Mesendoderm (in vitro differentiated cells): Measurements from ENCODE around the gene YIF1A.
"Not testable (repeated sequence)": the region's sequence is repeated elsewhere in the genome, so short reads cannot be mapped to it uniquely, and the experiment has no call there.

ENCODE experiments used
- DNase-seq: peaks from one replicate; pipeline ENCODE4 v3.0.0; 2013
- H2AK5ac ChIP-seq: 2 replicates; pipeline ENCODE4 v1.6.1; 2013; ENCODE audit warnings: low read length, inconsistent platforms
- H2BK120ac ChIP-seq: 2 replicates; pipeline ENCODE4 v1.6.1; 2013; ENCODE audit warnings: low read depth, mild to moderate bottlenecking, low read length, moderate library complexity, mixed read lengths
- H2BK15ac ChIP-seq: replicated peaks from 2 replicates; pipeline ENCODE4 v1.6.1; 2013; ENCODE audit warnings: low read depth, mild to moderate bottlenecking, moderate library complexity
- H2BK5ac ChIP-seq: 2 replicates; pipeline ENCODE4 v1.6.1; 2013; ENCODE audit warnings: low read length, inconsistent platforms
- H3K18ac ChIP-seq: 2 replicates; pipeline ENCODE4 v1.6.1; 2013; ENCODE audit warnings: mild to moderate bottlenecking, low read length, mixed read lengths
- H3K23ac ChIP-seq: one replicate; pipeline ENCODE4 v1.6.1; 2013; ENCODE audit warnings: low read length
- H3K27ac ChIP-seq: 2 replicates; pipeline ENCODE4 v1.5.1; 2013; ENCODE audit warnings: low read depth, mild to moderate bottlenecking, inconsistent platforms, low read length, moderate library complexity
- H3K27me3 ChIP-seq: 2 replicates; pipeline ENCODE4 v1.6.1; 2013; ENCODE audit warnings: low read length, control low read depth, mild to moderate bottlenecking, inconsistent platforms; ENCODE audit not compliant: insufficient read depth, poor library complexity
- H3K36me3 ChIP-seq: 2 replicates; pipeline ENCODE4 v1.6.1; 2013; ENCODE audit warnings: low read length, inconsistent platforms; ENCODE audit not compliant: control insufficient read depth, insufficient read depth
- H3K4ac ChIP-seq: one replicate; pipeline ENCODE4 v1.6.1; 2013; ENCODE audit warnings: low read depth, mild to moderate bottlenecking, low read length, moderate library complexity
- H3K4me1 ChIP-seq: 2 replicates; pipeline ENCODE4 v1.6.1; 2013; ENCODE audit warnings: low read depth, low read length, inconsistent platforms; ENCODE audit not compliant: control insufficient read depth
- H3K4me2 ChIP-seq: 2 replicates; pipeline ENCODE4 v1.6.1; 2013; ENCODE audit warnings: low read length
- H3K4me3 ChIP-seq: 2 replicates; pipeline ENCODE4 v1.5.1; 2013; ENCODE audit warnings: mild to moderate bottlenecking, low read length
- H3K56ac ChIP-seq: one replicate; pipeline ENCODE4 v1.6.1; 2013; ENCODE audit warnings: low read length
- H3K79me1 ChIP-seq: 2 replicates; pipeline ENCODE4 v1.6.1; 2013; ENCODE audit warnings: low read length, inconsistent platforms
- H3K79me2 ChIP-seq: 2 replicates; pipeline ENCODE4 v1.6.1; 2013; ENCODE audit warnings: mild to moderate bottlenecking, low read length; ENCODE audit not compliant: control insufficient read depth, insufficient read depth
- H3K9ac ChIP-seq: 2 replicates; pipeline ENCODE4 v1.6.1; 2013; ENCODE audit warnings: low read length, inconsistent platforms
- H4K5ac ChIP-seq: one replicate; pipeline ENCODE4 v1.6.1; 2013; ENCODE audit warnings: low read length
- H4K8ac ChIP-seq: one replicate; pipeline ENCODE4 v1.6.1; 2013; ENCODE audit warnings: low read depth, mild to moderate bottlenecking, control low read depth, low read length, moderate library complexity
- whole genome bisulfite sequencing: extraction: QIAGEN DNeasy Blood & Tissue Kit; methylation state at CpG from one replicate; pipeline ENCODE4 v1.1.7; 2013; ENCODE audit warnings: low lambda C conversion rate, missing lambda C conversion rate; ENCODE audit not compliant: insufficient coverage; ENCODE audit errors: extremely low coverage; 5-methylcytosine and 5-hydroxymethylcytosine counted together

The YIF1A gene

GRCh38 chr11:66277471-66278362, 11.2 kb downstream of the YIF1A start, which contains the start of gene CNIH2:
Gene CNIH2 (plus strand): TSS chr11:66278175. CDS start chr11:66278457, 282 bp downstream.
- Histone ChIP-seq H3K4ac (no peak within 1 kb of the TSS), H3K23ac (no peak within 1 kb of the TSS), H2BK5ac (no peak within 1 kb of the TSS), H3K27ac (no peak within 1 kb of the TSS), H3K79me2 (no peaks in the 10 kb centered on the region), H3K79me1 (no peaks in the 10 kb centered on the region), H2BK120ac (no peak within 1 kb of the TSS), H4K8ac (no peak within 1 kb of the TSS), H3K56ac (peak within 1 kb of the TSS; percentile 83), H2BK15ac (no peak within 1 kb of the TSS), H4K5ac (no peak within 1 kb of the TSS), H3K9ac (peak within 1 kb of the TSS; percentile 65), H3K4me2 (peak within 1 kb of the TSS; percentile 54), H3K36me3 (peaks cover 9% of the 10 kb centered on the region), H3K4me1 (no peaks in the 10 kb centered on the region), H3K27me3 (no peaks in the 10 kb centered on the region), H3K18ac (peak within 1 kb of the TSS; percentile 22), H2AK5ac (peak within 1 kb of the TSS; percentile 24), H3K4me3 (no peak within 1 kb of the TSS)
- WGBS, result no CpG with 5 or more reads among the region's 84 CpGs
- peak; percentile 57 for DNase-seq

- H3K4me3 ChIP-seq, H2BK5ac ChIP-seq, H3K4ac ChIP-seq, H3K23ac ChIP-seq, H3K9ac ChIP-seq, H3K4me1 ChIP-seq, H3K27me3 ChIP-seq, H4K5ac ChIP-seq, DNase-seq, H3K56ac ChIP-seq, H3K18ac ChIP-seq, H2BK120ac ChIP-seq, H3K27ac ChIP-seq, H3K79me1 ChIP-seq, H3K79me2 ChIP-seq, H2AK5ac ChIP-seq, H4K8ac ChIP-seq, H2BK15ac ChIP-seq, H3K4me2 ChIP-seq: not testable (repeated sequence)
- H3K36me3 ChIP-seq, result peaks cover 13% of the 10 kb centered on the region
- no CpG with 5 or more reads among the region's 4 CpGs for WGBS
These were observed 11.9 kb downstream of the YIF1A start for GRCh38 chr11:66277064-66277463.

GRCh38 chr11:66276619-66277018, 12.3 kb downstream of the YIF1A start:
- H3K4me1 ChIP-seq, result not testable (repeated sequence)

GRCh38 chr11:66275984-66276612, 12.8 kb downstream of the YIF1A start:
- H3K79me2 ChIP-seq, result no peaks in the 10 kb centered on the region
- no peak overlapping the region for H4K8ac ChIP-seq
- no peak overlapping the region for H3K27ac ChIP-seq
- no peak overlapping the region for H3K23ac ChIP-seq
- no peak overlapping the region for H2BK120ac ChIP-seq
- no peak overlapping the region for H2AK5ac ChIP-seq
- no peaks in the 10 kb centered on the region for H3K4me1 ChIP-seq
- no peaks in the 10 kb centered on the region for H3K79me1 ChIP-seq
- H3K36me3 ChIP-seq, result peaks cover 13% of the 10 kb centered on the region
- H2BK15ac ChIP-seq, result no peak overlapping the region
- no peak overlapping the region for H3K9ac ChIP-seq
- no peak overlapping the region for H3K4ac ChIP-seq
- no peak for DNase-seq
- H3K56ac ChIP-seq, result no peak overlapping the region
- no peak overlapping the region for H2BK5ac ChIP-seq
- H4K5ac ChIP-seq, result no peak overlapping the region
- H3K4me2 ChIP-seq, result no peak overlapping the region
- no peaks in the 10 kb centered on the region for H3K27me3 ChIP-seq
- no peak overlapping the region for H3K18ac ChIP-seq
- WGBS, result no CpG with 5 or more reads among the region's 14 CpGs
- H3K4me3 ChIP-seq, result no peak overlapping the region

More at GRCh38 chr11:66276619-66277018, 12.3 kb downstream of the YIF1A start:
- not testable (repeated sequence) for H3K27me3 ChIP-seq, H3K79me2 ChIP-seq, H2AK5ac ChIP-seq, H3K23ac ChIP-seq, H3K56ac ChIP-seq, H2BK5ac ChIP-seq, H3K27ac ChIP-seq, H3K18ac ChIP-seq, H3K4me3 ChIP-seq, H3K9ac ChIP-seq, H3K4me2 ChIP-seq, H4K8ac ChIP-seq, DNase-seq, H2BK120ac ChIP-seq, H2BK15ac ChIP-seq, H4K5ac ChIP-seq, H3K4ac ChIP-seq, H3K79me1 ChIP-seq
- no CpG with 5 or more reads among the region's 13 CpGs for WGBS
- H3K36me3 ChIP-seq, result peaks cover 13% of the 10 kb centered on the region

GRCh38 chr11:66275396-66275795, 13.5 kb downstream of the YIF1A start:
- Histone ChIP-seq H3K4ac (no peak overlapping the region), H2BK5ac (no peak overlapping the region), H3K4me1 (no peaks in the 10 kb centered on the region), H3K79me1 (peaks cover 3% of the 10 kb centered on the region), H3K4me3 (no peak overlapping the region), H3K27ac (no peak overlapping the region), H3K79me2 (peaks cover 3% of the 10 kb centered on the region), H2BK15ac (no peak overlapping the region), H3K4me2 (no peak overlapping the region), H3K18ac (no peak overlapping the region), H2AK5ac (no peak overlapping the region), H4K5ac (no peak overlapping the region), H3K36me3 (peaks cover 13% of the 10 kb centered on the region), H2BK120ac (no peak overlapping the region), H4K8ac (no peak overlapping the region), H3K9ac (no peak overlapping the region), H3K27me3 (no peaks in the 10 kb centered on the region), H3K56ac (no peak overlapping the region), H3K23ac (no peak overlapping the region)
- WGBS, result no CpG with 5 or more reads among the region's 8 CpGs
- DNase-seq, result no peak
